SU-DHL-6 (cell line): Measurements from ENCODE around the gene MAPK12.

Experiments
- H2AFZ ChIP-seq: fragments of 200-600 bp; sonication (generic); 2 replicates; pipeline ENCODE4 v1.6.1; 2014; ENCODE audit warnings: low read depth, mild to moderate bottlenecking, moderate library complexity, mixed read lengths, antibody characterized with exemption, low read length; ENCODE audit not compliant: severe bottlenecking
- H3F3A ChIP-seq: fragments of 200-600 bp; shearing (Covaris generic); 2 replicates; pipeline ENCODE4 v1.6.0; 2016; ENCODE audit warnings: antibody characterized with exemption, mild to moderate bottlenecking; ENCODE audit not compliant: insufficient read depth
- H3K27ac ChIP-seq: fragments of 200-600 bp; sonication (generic); 2 replicates; pipeline ENCODE4 v1.5.1; 2016; ENCODE audit warnings: low read depth, mild to moderate bottlenecking, low read length, moderate library complexity, mixed read lengths
- H3K27me3 ChIP-seq: fragments of 200-600 bp; sonication (generic), shearing (Covaris generic); 2 replicates; pipeline ENCODE4 v1.6.0; 2014; ENCODE audit warnings: mild to moderate bottlenecking, low read length
- H3K36me3 ChIP-seq: fragments of 200-600 bp; sonication (generic); 2 replicates; pipeline ENCODE4 v1.6.1; 2014; ENCODE audit warnings: mild to moderate bottlenecking, low read length, mixed read lengths
- H3K4me2 ChIP-seq: fragments of 300-600, 200-600 bp; shearing (Covaris generic), sonication (generic); 2 replicates; pipeline ENCODE4 v1.6.0; 2014; ENCODE audit warnings: low read length, low read depth, mild to moderate bottlenecking; ENCODE audit not compliant: poor library complexity, severe bottlenecking
- H3K4me3 ChIP-seq: fragments of 200-600 bp; sonication (generic); 2 replicates; pipeline ENCODE4 v1.5.1; 2014; ENCODE audit warnings: antibody characterized with exemption, low read length, mild to moderate bottlenecking, mixed read lengths; ENCODE audit not compliant: insufficient read depth, poor library complexity, severe bottlenecking
- H3K79me2 ChIP-seq: fragments of 200-600 bp; sonication (generic); 2 replicates; pipeline ENCODE4 v1.6.1; 2014; ENCODE audit warnings: mild to moderate bottlenecking, low read length, moderate library complexity; ENCODE audit not compliant: insufficient read depth
- H3K9ac ChIP-seq: fragments of 200-600 bp; sonication (generic); 2 replicates; pipeline ENCODE4 v1.7.0; 2014; ENCODE audit warnings: mild to moderate bottlenecking, low read length
- H3K9me2 ChIP-seq: fragments of 200-600 bp; sonication (generic); replicated peaks from 2 replicates; pipeline ENCODE4 v1.6.1; 2014; ENCODE audit warnings: low read length; ENCODE audit not compliant: insufficient read depth
- H3K9me3 ChIP-seq: fragments of 200-600 bp; sonication (generic); 2 replicates; pipeline ENCODE4 v1.6.1; 2014; ENCODE audit warnings: low read length, mixed read lengths; ENCODE audit not compliant: insufficient read depth
- H4K20me1 ChIP-seq: fragments of 200-600 bp; sonication (generic); 2 replicates; pipeline ENCODE4 v1.6.1; 2014; ENCODE audit warnings: low read depth, mild to moderate bottlenecking, antibody characterized with exemption, low read length, moderate library complexity, mixed read lengths
- EZH2phosphoT487 ChIP-seq: fragments of 200-600 bp; sonication (generic), shearing (Covaris generic); conservative IDR thresholded peaks from 2 replicates; pipeline ENCODE4 v1.6.1; 2018; ENCODE audit warnings: mild to moderate bottlenecking, antibody characterized with exemption, low read length, moderate library complexity, mixed read lengths
- TF ChIP-seq, protein P1 (sequence below): fragments of 200-600 bp; sonication (generic); IDR thresholded peaks from one replicate; pipeline ENCODE4 v1.5.1; 2017; ENCODE audit warnings: antibody characterized with exemption, mild to moderate bottlenecking, low read length, moderate library complexity; ENCODE audit not compliant: insufficient read depth, poor library complexity, severe bottlenecking

MAPK12 gene

GRCh38 chr22:50309601-50309991 is 48.1 kb upstream of the MAPK12 start:
- H3K27me3 ChIP-seq: no peaks in the 10 kb centered on the region
- H3K4me2 ChIP-seq: no peak overlapping the region
- H4K20me1 ChIP-seq: no peaks in the 10 kb centered on the region
- no peak overlapping the region for H3K9ac ChIP-seq
- no peak for TF ChIP-seq EZH2phosphoT487
- TF ChIP-seq, protein P1, sequence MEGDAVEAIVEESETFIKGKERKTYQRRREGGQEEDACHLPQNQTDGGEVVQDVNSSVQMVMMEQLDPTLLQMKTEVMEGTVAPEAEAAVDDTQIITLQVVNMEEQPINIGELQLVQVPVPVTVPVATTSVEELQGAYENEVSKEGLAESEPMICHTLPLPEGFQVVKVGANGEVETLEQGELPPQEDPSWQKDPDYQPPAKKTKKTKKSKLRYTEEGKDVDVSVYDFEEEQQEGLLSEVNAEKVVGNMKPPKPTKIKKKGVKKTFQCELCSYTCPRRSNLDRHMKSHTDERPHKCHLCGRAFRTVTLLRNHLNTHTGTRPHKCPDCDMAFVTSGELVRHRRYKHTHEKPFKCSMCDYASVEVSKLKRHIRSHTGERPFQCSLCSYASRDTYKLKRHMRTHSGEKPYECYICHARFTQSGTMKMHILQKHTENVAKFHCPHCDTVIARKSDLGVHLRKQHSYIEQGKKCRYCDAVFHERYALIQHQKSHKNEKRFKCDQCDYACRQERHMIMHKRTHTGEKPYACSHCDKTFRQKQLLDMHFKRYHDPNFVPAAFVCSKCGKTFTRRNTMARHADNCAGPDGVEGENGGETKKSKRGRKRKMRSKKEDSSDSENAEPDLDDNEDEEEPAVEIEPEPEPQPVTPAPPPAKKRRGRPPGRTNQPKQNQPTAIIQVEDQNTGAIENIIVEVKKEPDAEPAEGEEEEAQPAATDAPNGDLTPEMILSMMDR: no peak
- no peaks in the 10 kb centered on the region for H3K36me3 ChIP-seq
- no peak overlapping the region for H2AFZ ChIP-seq
- H3K27ac ChIP-seq: no peak overlapping the region
- no peaks in the 10 kb centered on the region for H3K9me2 ChIP-seq
- H3K4me3 ChIP-seq: no peak overlapping the region
- peaks cover 22% of the 10 kb centered on the region; the same call in 1 of the 2 replicates for H3F3A ChIP-seq
- no peaks in the 10 kb centered on the region for H3K79me2 ChIP-seq
- no peaks in the 10 kb centered on the region for H3K9me3 ChIP-seq

GRCh38 chr22:50308986-50309600 is 47.6 kb upstream of the MAPK12 start:
- Histone ChIP-seq H3K9me2 (no peaks in the 10 kb centered on the region), H3K27me3 (no peaks in the 10 kb centered on the region), H3K79me2 (no peaks in the 10 kb centered on the region), H3F3A (peaks cover 24% of the 10 kb centered on the region; the same call in 1 of the 2 replicates), H3K4me3 (no peak overlapping the region), H3K27ac (peak overlapping the region; percentile 23), H3K4me2 (no peak overlapping the region), H3K9ac (no peak overlapping the region), H3K9me3 (no peaks in the 10 kb centered on the region), H2AFZ (no peak overlapping the region), H3K36me3 (no peaks in the 10 kb centered on the region), H4K20me1 (no peaks in the 10 kb centered on the region)
- TF ChIP-seq, protein P1: no peak
- TF ChIP-seq EZH2phosphoT487: no peak

- Histone ChIP-seq H3K4me2 (no peak overlapping the region), H3K9me2 (no peaks in the 10 kb centered on the region), H3K27me3 (no peaks in the 10 kb centered on the region), H4K20me1 (no peaks in the 10 kb centered on the region), H3K79me2 (no peaks in the 10 kb centered on the region), H3K9ac (no peak overlapping the region), H2AFZ (no peak overlapping the region), H3K4me3 (no peak overlapping the region), H3K27ac (peak overlapping the region; percentile 23), H3K9me3 (no peaks in the 10 kb centered on the region), H3F3A (peaks cover 30% of the 10 kb centered on the region; the same call in 1 of the 2 replicates), H3K36me3 (no peaks in the 10 kb centered on the region)
- TF ChIP-seq EZH2phosphoT487: no peak
- TF ChIP-seq, protein P1: no peak
Measured at GRCh38 chr22:50308597-50308935, 47.1 kb upstream of the MAPK12 start.
